ENCODE results near the gene ST6GALNAC3. TPM values are rescaled to one million over a fixed set of nuclear protein-coding genes. Genes with fewer than 3 reads are reported as not detected.
"Not testable (repeated sequence)": the region's sequence is repeated elsewhere in the genome, so short reads cannot be mapped to it uniquely, and the experiment has no call there.

Gene ST6GALNAC3
- total RNA-seq, 2 donors from 2014 or later: 10.5 to 13.3 TPM

- DNase-seq; intact Hi-C loops (cut with DNase I, micrococcal nuclease); ATAC-seq: not testable (repeated sequence)
Measured at GRCh38 chr1:76097064-76097463, 22.5 kb downstream of the ST6GALNAC3 start.

- no peak for DNase-seq
- no peak for ATAC-seq
- intact Hi-C loops (cut with DNase I, micrococcal nuclease): no loop called here
Measured at GRCh38 chr1:76098845-76099244, 24.3 kb downstream of the ST6GALNAC3 start.

GRCh38 chr1:76101548-76101947, 27.0 kb downstream of the ST6GALNAC3 start:
- intact Hi-C loops (cut with DNase I, micrococcal nuclease): no loop called here
- no peak for ATAC-seq
- no peak for DNase-seq

GRCh38 chr1:76102046-76102445, 27.5 kb downstream of the ST6GALNAC3 start:
- intact Hi-C loops (cut with DNase I, micrococcal nuclease): no loop called here
- no peak for ATAC-seq
- DNase-seq: no peak

- DNase-seq (no peak), ATAC-seq (no peak)
- intact Hi-C loops (cut with DNase I, micrococcal nuclease): no loop called here
Measured at GRCh38 chr1:76103034-76103433, 28.5 kb downstream of the ST6GALNAC3 start.

- ATAC-seq: no peak
- DNase-seq: no peak
- intact Hi-C loops (cut with DNase I, micrococcal nuclease): no loop called here
Measured at GRCh38 chr1:76105372-76105771, 30.8 kb downstream of the ST6GALNAC3 start.

GRCh38 chr1:76106251-76106650, 31.7 kb downstream of the ST6GALNAC3 start:
- intact Hi-C loops (cut with DNase I, micrococcal nuclease): no loop called here
- DNase-seq: no peak
- no peak for ATAC-seq

- intact Hi-C loops (cut with DNase I, micrococcal nuclease): no loop called here
- DNase-seq (no peak), ATAC-seq (no peak)
Measured at GRCh38 chr1:76106719-76107235, 32.2 kb downstream of the ST6GALNAC3 start.

- DNase-seq (no peak), ATAC-seq (peak; percentile 65)
- intact Hi-C loops (cut with DNase I, micrococcal nuclease): no loop called here
Measured at GRCh38 chr1:76109404-76109803, 34.9 kb downstream of the ST6GALNAC3 start.

- intact Hi-C loops (cut with DNase I, micrococcal nuclease): no loop called here
- DNase-seq: no peak
- peak; percentile 36 for ATAC-seq
Measured at GRCh38 chr1:76109901-76110560, 35.5 kb downstream of the ST6GALNAC3 start.

- intact Hi-C loops (cut with DNase I, micrococcal nuclease): no loop called here
- ATAC-seq (no peak), DNase-seq (no peak)
Measured at GRCh38 chr1:76110666-76111065, 36.1 kb downstream of the ST6GALNAC3 start.

GRCh38 chr1:76112321-76112720, 37.8 kb downstream of the ST6GALNAC3 start:
- ATAC-seq; intact Hi-C loops (cut with DNase I, micrococcal nuclease); DNase-seq: not testable (repeated sequence)

- DNase-seq (no peak), ATAC-seq (no peak)
- intact Hi-C loops (cut with DNase I, micrococcal nuclease): no loop called here
Measured at GRCh38 chr1:76113446-76113845, 38.9 kb downstream of the ST6GALNAC3 start.

- no peak for ATAC-seq
Measured at GRCh38 chr1:76115171-76115570, 40.6 kb downstream of the ST6GALNAC3 start.

GRCh38 chr1:76121850-76122249, 47.3 kb downstream of the ST6GALNAC3 start:
- ATAC-seq (no peak), DNase-seq (no peak)
- intact Hi-C loops (cut with DNase I, micrococcal nuclease): no loop called here

More at GRCh38 chr1:76115171-76115570, 40.6 kb downstream of the ST6GALNAC3 start:
- intact Hi-C loops (cut with DNase I, micrococcal nuclease): no loop called here
- DNase-seq: no peak

- ATAC-seq (no peak), DNase-seq (no peak)
- intact Hi-C loops (cut with DNase I, micrococcal nuclease): no loop called here
Measured at GRCh38 chr1:76122271-76122670, 47.7 kb downstream of the ST6GALNAC3 start.

GRCh38 chr1:76123411-76124064, 49.0 kb downstream of the ST6GALNAC3 start:
- intact Hi-C loops (cut with DNase I, micrococcal nuclease); DNase-seq; ATAC-seq: not testable (repeated sequence)

- intact Hi-C loops (cut with DNase I, micrococcal nuclease): no loop called here
- DNase-seq (no peak), ATAC-seq (no peak)
Measured at GRCh38 chr1:76124196-76124595, 49.6 kb downstream of the ST6GALNAC3 start.

- no peak for DNase-seq
- intact Hi-C loops (cut with DNase I, micrococcal nuclease): no loop called here
Measured at GRCh38 chr1:76125473-76126219, 51.1 kb downstream of the ST6GALNAC3 start.

GRCh38 chr1:76128096-76128495, 53.5 kb downstream of the ST6GALNAC3 start:
- intact Hi-C loops (cut with DNase I, micrococcal nuclease): no loop called here

More at GRCh38 chr1:76125473-76126219, 51.1 kb downstream of the ST6GALNAC3 start:
- no peak for ATAC-seq

More at GRCh38 chr1:76128096-76128495, 53.5 kb downstream of the ST6GALNAC3 start:
- no peak for ATAC-seq
- DNase-seq: no peak
